22Rv1 (cell line): ENCODE results near the gene ATOX1.

Experiments
- H3K27ac ChIP-seq: fragments of 450-650 bp; 2 replicates; pipeline ENCODE4 v1.5.1; 2017
- ZFX ChIP-seq: fragments of 450-650 bp; IDR thresholded peaks from 2 replicates; pipeline ENCODE4 v1.6.1; 2017; ENCODE audit warnings: antibody characterized with exemption, borderline replicate concordance
- TF ChIP-seq, protein P1 (sequence below): fragments of 450-650 bp; IDR thresholded peaks from 2 replicates; pipeline ENCODE4 v1.5.1; 2017; ENCODE audit warnings: mild to moderate bottlenecking

Gene ATOX1

DNA sequence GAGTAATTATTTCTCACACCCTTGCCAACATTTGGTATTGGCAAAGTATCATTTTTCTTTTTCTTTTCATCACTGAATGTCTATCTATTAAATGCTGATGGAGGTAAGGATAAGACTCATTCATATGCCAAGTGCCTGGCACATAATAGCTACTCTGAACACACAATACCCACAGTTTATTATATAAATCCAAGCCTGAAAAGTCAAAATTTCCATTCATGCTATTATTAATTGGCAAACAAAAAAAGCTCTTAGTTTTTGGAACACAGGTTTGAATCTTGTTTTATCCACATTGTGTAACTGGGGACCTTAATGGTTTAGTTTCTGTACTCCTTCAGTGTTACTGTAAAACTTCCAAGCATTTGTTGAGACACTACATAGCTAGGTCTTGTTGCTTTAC, 6.4 kb upstream of the ATOX1 start:
- no peak overlapping the region for H3K27ac ChIP-seq
- TF ChIP-seq, protein P1, sequence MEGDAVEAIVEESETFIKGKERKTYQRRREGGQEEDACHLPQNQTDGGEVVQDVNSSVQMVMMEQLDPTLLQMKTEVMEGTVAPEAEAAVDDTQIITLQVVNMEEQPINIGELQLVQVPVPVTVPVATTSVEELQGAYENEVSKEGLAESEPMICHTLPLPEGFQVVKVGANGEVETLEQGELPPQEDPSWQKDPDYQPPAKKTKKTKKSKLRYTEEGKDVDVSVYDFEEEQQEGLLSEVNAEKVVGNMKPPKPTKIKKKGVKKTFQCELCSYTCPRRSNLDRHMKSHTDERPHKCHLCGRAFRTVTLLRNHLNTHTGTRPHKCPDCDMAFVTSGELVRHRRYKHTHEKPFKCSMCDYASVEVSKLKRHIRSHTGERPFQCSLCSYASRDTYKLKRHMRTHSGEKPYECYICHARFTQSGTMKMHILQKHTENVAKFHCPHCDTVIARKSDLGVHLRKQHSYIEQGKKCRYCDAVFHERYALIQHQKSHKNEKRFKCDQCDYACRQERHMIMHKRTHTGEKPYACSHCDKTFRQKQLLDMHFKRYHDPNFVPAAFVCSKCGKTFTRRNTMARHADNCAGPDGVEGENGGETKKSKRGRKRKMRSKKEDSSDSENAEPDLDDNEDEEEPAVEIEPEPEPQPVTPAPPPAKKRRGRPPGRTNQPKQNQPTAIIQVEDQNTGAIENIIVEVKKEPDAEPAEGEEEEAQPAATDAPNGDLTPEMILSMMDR: no peak
- TF ChIP-seq ZFX: no peak

DNA sequence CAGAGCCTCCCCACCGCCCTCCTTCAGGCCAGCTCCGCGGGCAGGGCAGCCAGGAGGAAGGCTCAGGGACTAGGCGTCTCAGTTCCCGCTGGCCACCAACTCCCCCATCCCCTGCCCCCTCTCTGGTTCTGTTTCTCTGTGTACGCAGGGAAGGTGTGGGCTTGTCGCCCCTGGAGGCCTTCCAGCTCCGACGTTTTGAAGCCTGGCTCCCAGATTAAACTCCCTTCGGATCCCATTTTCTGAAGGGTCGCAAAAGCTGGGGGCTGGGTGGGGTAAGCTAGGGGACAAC, 346 bp downstream of the ATOX1 start:
- TF ChIP-seq ZFX: no peak
- TF ChIP-seq, protein P1: no peak
- H3K27ac ChIP-seq: peak overlapping the region; percentile 40

DNA sequence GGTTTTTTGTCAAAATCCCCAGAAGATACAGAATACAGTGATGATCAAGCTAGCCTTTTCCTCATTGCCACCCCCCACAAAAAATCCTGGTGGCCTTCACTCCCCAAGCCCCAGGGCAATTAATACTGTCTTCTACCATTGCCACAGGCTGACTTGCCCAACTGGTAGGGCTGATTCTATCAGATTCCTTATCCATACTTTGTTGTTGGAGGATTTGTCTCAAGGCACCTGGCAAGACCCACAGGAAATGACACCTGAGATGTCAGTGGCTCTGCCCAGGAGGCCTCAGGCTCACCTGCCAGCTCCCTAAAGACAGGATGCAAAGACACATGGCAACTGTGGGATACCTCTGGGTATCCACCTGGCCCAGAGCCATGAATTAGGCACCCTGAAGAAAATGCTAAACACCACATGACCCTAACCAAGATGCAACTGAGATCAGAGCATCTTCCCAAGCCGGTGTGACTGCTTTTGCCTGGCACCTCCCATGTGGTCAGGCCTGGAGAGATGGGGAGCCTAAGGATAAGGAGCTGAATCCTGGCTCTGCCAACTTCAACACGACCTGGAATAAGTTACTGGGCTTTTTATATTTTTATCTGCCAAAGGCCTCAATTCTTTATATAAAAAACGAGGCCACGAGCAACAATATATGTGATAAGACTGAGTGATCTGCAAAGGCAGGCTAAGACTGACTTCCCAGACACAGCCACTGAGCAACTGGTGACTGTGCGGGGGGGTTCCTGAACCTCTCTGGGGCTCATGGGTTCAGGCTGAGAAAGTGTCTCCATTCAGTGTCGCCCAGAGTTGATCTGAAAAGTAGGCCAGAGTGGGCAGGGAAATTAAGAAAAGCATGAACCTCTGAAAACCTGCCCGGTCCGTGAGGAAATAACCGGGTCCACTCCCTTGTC, 944 bp downstream of the ATOX1 start:
- H3K27ac ChIP-seq: peak overlapping the region; percentile 40
- TF ChIP-seq, protein P1: no peak
- TF ChIP-seq ZFX: no peak

DNA sequence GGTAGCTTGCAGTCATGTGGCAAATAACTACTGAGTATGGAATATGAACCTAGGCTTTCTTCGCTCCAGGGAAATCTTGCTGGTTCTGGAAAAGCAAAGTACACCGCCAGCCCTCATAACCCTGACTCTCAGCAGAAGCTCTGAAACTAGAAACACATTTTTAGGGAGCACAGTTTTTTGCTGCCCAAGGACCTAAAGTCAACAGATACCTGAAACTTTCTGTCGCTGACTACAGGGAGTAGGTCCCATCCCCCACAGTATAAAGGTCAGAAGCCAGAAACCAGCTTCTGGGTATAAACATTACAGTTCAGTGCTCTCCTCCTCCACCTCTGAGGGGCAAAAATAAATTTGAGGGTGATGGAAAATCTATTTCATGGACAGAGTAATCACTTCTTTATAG, 3.0 kb downstream of the ATOX1 start:
- TF ChIP-seq ZFX: no peak
- TF ChIP-seq, protein P1: no peak
- H3K27ac ChIP-seq: no peak overlapping the region

DNA sequence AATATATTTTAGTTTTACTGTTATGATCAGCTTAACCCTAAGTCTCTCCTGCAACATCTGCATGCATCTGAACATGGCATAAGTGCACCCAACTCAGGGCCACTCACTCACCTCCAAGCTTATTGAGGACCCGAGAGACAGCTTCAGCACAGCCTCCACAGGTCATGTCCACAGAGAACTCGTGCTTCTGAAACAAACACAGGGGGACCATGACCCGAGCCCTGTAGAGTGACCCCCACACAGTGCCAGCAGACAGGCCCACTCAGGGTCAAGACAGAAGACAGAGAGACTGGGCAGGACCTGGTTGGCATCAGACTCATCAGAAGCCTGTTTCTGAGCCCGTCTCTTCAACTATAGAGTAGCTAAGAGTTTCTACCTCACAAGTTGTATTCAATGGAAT, 6.8 kb downstream of the ATOX1 start:
- no peak for TF ChIP-seq ZFX
- TF ChIP-seq, protein P1: no peak
- no peak overlapping the region for H3K27ac ChIP-seq

DNA sequence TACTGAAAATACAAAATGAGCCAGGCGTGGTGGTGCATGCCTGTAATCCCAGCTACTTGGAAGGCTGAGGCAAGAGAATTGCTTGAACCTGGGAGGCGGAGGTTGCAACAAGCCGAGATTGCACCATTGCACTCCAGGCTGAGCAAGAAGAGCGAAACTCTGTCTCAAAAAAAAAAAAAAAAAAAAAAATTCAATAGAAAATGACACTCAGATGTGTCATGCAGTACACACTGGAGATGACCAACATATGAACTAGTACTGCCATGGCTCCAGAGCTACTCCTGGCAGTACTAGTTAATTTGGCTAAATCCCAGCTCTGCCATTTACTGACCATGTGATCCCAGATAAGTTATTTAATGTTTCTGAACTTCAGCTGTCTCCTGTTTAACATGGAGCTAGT, 7.3 kb downstream of the ATOX1 start:
- TF ChIP-seq ZFX: no peak
- TF ChIP-seq, protein P1: no peak
- H3K27ac ChIP-seq: no peak overlapping the region

DNA sequence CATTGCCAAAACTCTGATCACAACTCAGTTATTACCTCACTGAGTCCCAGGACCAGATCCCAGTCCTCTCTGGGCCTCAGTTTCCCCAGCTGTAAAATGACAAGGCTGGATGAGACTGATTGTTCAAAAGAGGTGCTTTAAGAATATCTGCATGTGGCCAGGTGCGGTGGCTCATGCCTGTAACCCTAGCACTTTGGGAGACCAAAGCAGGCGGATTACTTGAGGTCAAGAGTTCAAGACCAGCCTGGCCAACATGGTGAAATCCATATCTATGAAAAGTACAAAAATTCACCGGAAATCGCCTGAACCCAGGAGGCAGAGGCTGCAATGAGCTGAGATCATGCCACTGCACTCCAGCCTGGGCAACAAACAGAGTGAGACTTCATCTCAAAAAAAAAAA, 8.3 kb downstream of the ATOX1 start:
- TF ChIP-seq, protein P1: no peak
- TF ChIP-seq ZFX: no peak
- no peak overlapping the region for H3K27ac ChIP-seq
